HG03442 (cell line): ENCODE results near the gene AUTS2.

Source experiments
- ATAC-seq: cut with Tn5 transposase; IDR thresholded peaks from one replicate; pipeline ENCODE4 v1.9.1; 2021; ENCODE audit warnings: mild to moderate bottlenecking, moderate library complexity; ENCODE audit not compliant: unreplicated experiment

AUTS2 gene

DNA sequence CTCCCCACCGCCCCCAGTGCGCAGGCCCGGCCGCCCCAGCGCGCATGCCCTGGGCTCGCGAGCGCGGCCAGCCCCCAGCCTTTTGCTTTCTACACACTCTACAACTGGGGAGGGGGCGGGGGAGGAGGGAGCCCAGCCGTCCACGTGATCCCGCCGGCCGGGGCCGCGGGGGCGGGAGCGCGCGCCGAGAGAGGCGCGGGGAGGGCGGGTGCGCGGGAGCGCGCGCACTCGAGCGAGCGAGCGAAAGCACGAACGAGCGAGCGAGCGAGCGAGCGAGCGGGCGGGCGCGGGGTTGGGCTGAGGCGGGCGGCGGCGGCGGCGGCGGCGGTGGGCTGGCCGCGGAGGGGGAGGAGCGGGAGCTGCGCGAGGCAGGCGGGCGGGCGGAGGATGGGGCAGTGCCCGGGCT, at the start of gene AUTS2:
TSS of gene AUTS2 (plus strand) at position 395 of the 406 bp plus-strand sequence. CDS start 1,179 bp downstream, outside the sequence.
- peak; percentile 55 for ATAC-seq

DNA sequence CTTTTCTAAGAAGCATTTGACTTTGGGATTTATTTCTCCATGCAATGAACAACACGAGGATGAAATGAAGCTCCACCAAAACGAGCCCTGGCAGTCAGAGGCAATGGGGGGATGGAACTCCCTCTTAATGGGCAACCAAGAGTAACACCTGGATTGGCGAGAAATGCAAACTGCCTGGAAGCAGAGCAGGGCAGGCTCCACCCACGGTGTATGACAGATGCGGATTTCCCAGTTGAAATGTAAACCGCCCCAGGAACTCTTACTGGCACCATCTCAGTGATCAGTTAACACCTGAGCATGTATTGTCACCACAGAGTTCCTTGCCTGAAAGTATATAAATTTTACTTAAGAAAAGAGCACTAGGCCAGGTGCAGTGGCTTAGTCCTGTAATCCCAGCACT, 47.3 kb upstream of the AUTS2 start:
- no peak for ATAC-seq

- no peak for ATAC-seq
Measured at GRCh38 chr7:69553190-69553589, 45.1 kb upstream of the AUTS2 start.

DNA sequence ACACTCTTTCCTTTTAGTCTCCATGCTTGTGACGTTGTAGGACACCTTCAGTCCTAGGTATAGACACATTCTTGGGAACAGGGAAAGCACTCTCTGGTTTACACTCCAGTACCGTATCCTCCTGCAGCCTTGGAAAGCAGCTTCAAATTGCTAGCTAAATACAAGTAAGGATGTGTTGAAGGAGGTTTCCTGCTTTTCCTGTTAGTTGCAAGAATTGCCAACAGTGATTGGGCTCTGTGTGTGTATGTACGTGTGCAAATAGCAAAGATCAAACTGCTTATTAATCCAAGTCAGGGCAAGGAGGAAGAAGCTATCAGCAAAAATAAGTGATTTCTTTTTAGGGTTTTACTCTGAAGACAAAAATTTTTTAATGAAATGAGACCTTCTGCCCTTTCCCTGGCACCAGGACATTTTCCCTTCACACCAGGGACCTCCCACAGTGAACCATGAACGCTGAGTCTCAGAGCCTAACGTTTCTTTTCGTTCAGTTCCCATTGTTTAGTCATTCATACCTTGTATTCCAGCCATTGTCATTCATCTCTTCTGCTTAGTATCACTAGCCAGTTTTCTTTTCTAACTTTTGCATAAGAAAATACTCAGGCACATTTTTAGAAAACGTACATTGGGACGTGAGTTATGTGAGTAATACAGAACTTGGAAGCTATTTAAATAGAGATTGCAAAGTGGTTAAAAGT, 36.9 kb upstream of the AUTS2 start:
- ATAC-seq: no peak

- ATAC-seq: peak; percentile 66
Measured at GRCh38 chr7:69564454-69565417, 33.5 kb upstream of the AUTS2 start.

DNA sequence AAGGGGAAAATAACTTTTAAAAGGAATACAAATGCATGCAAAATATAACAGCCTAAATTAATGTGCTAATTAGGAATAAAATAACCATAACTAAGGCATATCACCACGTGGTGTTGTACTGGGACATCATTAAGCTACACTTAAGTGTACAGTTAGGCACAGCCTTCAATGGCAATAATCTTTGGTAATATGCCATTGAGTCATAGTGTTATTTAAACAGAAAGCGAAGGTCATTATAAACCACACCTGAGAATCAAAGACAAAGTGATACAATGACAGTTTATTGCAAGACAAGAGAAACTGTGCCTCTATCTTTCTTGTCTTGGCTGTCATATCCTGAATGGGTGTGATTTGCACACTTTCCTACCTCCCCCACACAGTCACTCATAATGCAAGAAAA, 30.5 kb upstream of the AUTS2 start:
- no peak for ATAC-seq

DNA sequence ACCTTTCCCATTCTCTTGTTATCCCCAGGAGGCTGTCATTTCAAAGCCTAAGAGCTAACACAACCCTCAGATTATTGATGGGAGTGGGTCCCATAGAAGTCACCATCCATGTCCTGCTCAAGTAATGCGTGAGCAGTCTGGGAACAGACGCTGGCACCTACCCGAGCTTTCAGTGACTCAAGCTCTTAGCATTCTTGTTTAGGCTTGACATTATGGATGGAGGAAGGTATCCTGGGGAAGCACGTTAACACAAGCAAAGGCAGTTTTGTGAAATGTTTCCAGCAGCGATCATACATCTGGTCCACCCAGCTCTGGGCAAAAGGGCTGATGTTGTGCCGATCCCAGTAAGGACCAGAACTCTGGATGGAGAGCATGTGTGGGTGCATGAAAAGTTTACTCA, 30.0 kb upstream of the AUTS2 start:
- ATAC-seq: no peak

GRCh38 chr7:69575651-69576050, 22.6 kb upstream of the AUTS2 start:
- ATAC-seq: no peak

DNA sequence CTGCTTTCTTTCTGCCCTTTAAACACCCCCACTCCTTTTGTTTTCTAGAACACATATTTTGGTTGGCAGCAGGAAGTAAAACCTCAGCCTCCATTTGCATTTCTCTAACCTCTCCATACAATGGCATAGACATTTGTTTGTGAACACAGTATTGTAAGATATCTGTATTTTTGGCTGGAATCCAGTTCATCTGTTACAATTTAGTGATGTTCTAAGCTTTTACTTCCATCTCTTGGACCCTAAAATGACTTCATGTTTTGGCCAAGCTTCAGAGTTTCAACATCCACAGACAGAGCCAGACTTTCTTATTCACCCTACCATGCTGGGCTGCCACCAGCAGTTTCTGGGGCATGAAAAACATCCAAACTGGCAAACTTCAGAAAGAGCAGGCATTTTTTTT, 21.1 kb upstream of the AUTS2 start:
- no peak for ATAC-seq

- ATAC-seq: no peak
Measured at GRCh38 chr7:69585169-69585568, 13.1 kb upstream of the AUTS2 start.

DNA sequence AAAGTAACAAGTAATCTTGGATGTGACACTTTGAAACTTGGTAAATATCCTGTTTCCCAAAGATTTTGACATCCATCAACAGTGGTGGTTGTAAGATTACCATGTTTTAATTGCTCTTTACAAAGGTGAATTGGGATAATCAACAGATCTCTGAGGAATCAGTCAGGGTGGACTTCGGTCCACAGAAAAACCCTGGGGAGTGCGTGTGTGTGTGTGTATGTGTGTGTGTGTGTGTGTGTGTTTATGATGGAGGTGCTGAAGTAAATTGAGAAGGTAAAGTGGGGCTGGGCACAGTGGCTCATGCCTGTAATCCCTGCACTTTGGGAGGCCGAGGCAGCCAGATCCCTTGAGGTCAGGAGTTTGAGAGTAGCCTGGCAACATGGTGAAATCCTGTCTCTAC, 12.0 kb upstream of the AUTS2 start:
- no peak for ATAC-seq

- ATAC-seq: no peak
Measured at GRCh38 chr7:69588773-69589172, 9.5 kb upstream of the AUTS2 start.

- ATAC-seq: no peak
Measured at GRCh38 chr7:69591805-69592204, 6.5 kb upstream of the AUTS2 start.

DNA sequence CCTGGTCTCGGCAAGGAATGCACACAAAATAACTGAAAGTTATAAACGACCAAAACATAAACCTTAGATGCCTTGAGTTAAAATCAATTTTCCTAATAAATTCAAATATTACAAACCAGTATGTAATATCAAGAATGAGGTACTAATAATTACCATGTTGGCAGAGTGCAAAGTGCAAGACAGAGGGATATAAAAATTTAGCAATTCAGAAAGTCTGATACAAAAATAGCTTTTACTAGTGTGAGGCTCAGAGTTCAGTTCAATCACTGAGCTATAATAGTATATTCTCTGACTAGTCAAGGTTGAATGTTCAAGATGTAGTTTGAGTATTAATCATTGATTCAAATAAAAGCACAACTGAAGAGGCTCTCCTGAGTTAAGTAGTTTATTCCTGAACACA, 4.8 kb upstream of the AUTS2 start:
- no peak for ATAC-seq

- no peak for ATAC-seq
Measured at GRCh38 chr7:69595415-69595814, 2.9 kb upstream of the AUTS2 start.

- ATAC-seq: no peak
Measured at GRCh38 chr7:69596056-69596455, 2.2 kb upstream of the AUTS2 start.

DNA sequence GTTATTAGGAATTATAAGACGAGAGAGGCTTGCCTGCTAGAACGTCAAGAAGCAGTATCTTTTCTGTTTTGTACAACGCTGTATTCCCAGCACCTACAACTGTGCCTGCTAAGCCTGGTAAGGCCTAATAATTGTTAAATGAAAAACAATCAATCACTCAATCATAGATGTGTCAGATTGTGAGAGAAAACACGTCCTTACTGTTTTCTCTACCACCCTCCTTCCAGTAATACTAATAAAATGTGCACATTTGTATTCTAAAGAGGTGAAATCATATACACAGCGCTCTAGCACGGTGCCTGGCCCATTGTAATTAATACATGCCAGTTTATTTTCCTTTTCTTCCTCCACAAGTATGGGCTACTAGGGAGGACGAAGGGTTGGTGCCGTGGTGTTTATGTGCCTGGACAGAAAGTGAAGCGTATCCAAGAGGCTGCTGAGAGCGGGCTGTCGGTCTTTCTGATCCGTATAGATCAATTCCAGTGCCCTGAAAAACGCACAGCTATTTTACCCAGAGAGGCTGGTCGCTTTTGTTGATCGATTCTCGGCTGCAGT, 1.5 kb upstream of the AUTS2 start:
- ATAC-seq: no peak

DNA sequence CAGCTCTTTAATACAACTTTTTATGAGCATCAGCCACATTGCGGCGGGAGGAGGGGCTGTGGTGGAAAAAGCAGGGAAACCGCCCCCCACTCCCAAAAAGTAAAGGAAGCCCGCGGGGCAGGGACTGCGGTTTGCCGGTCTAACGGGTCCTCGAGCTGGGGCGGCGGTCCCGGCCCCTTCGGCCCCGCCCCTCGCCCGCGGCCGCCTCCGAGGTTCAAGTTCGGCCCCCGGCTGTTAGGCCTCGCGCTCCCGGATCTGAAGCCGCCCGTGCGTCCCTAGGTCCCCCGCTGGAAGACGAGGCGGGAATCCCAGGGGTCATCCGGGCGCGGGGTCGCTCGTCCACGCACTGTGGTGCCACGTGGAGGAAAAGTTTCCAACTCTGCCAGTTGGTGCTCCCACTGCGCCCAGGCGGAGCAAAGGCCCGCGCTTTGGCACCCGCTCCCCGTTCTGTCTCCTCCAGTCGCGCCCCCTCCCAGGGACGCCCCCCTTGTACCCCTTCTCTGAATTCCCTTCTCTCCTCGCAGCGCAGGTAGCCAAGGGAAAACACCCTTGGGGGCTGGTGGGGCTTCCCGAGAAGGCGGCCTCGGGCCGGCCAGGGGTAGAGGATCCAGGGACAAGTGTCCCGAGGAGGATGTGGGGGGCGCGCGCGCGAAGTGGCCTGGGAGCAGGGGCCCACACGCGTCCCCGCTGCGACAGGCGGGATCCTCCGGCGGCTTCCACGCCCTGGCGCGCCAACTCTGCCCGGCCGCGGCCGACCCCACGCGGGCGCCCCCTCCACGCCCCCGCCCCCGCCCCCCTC, 798 bp upstream of the AUTS2 start:
- peak; percentile 28 for ATAC-seq

- no peak for ATAC-seq
Measured at GRCh38 chr7:69598487-69599285, 411 bp downstream of the AUTS2 start.

GRCh38 chr7:69599286-69599954, 1.1 kb downstream of the AUTS2 start:
- ATAC-seq: no peak
